ENCODE results near the gene DPH3.
"Not testable (repeated sequence)": the region's sequence is repeated elsewhere in the genome, so short reads cannot be mapped to it uniquely, and the experiment has no call there.

The DPH3 gene

DNA sequence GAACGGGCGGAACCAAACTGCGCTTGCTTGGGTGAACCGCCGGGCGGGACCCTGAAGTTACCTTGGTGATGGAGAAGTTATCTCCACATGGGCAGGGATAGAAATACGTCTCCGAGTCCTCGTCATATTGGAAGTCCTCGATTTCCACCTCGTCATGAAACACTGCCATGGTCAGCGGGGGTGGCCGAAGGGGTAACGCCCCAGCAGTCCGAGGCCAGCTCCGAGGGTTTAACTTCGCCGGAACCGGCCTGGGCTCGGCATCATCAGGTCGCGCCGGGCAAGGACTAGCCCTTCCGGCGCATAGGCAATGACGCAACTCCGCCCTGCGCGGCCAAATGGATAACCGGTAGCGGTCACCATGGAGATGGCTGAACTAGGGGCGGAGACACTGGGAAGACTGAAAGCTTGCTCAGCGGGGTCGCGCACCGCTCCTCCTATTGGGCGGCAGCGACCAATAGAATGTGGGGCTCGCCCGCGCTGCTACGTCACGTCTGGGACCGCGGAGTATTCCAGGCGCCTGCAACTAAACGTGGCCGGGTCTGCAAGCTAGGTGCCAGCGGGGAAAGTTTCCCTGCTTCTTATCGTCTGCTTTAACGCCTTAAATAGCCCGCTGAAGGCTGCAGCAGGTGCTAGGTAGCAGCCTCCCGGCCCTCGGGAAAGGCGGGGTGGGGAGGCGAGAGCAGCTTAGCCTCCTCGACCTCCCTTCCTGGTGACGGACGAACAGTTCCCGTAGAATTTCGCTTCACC, at the start of gene DPH3, which contains the start of gene OXNAD1:
TSS of gene DPH3 (minus strand) at position 236 of the 747 bp plus-strand sequence. CDS start at position 169, 67 bp downstream.
TSS of gene OXNAD1 (plus strand) at position 505 of the 747 bp plus-strand sequence. CDS start 5,741 bp downstream, outside the sequence.
- H3K4me1 Mint-ChIP-seq (ENCODE audit: low read depth) = peaks cover 20% of the 10 kb centered on the region
- H3K27me3 Mint-ChIP-seq = no peaks in the 10 kb centered on the region
- H3K4me3 Mint-ChIP-seq = peak within 1 kb of the TSS; percentile 93
- peaks cover 21% of the 10 kb centered on the region for H3K36me3 Mint-ChIP-seq (ENCODE audit: low read depth)
- intact Hi-C loops (cut with micrococcal nuclease) = no loop called here
- peak within 1 kb of the TSS; percentile 89 for H3K27ac Mint-ChIP-seq
- no peaks in the 10 kb centered on the region for H3K9me3 Mint-ChIP-seq

DNA sequence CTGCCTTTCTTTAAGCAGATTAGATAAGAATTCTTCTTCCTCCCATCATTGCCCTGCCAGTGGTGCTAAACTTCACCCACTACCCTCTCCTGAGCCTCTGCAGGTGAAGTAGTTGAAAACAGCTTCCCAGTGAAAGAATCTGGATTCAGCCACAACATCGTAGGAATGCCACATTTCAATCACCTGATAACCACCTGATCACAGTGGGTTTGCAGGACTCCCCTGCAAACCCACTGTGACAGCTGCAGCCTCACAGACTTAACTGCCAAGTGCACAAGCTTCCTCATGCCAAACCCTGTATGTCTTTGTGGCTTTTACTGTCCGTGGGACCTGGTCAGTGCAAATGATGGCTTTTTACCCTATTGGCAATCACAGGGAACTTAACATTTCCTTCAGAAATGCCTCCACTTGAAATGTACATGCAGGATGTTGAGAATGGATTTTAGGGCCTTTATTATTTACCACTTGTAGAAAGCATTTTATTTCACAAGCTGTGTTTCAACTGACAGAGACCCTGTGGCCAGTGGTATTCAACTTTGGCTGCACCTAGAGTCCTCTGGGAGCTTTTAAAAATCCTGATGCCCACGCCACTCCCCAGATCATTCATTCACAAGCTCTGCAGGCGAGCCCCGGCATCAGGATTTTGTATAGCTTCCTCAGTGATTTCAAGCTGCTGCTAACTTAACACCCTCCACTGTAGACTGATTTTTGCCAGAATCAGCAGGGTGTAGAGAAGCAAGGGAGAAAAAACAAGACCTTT, 49.3 kb upstream of the DPH3 start:
- H3K27me3 Mint-ChIP-seq = no peaks in the 10 kb centered on the region
- no peak overlapping the region for H3K27ac Mint-ChIP-seq
- intact Hi-C loops (cut with micrococcal nuclease) = loop anchor here (10.0 kb wide), 1 partner anchor 61 kb away; no protein-coding TSS in a partner anchor
- peaks cover 37% of the 10 kb centered on the region for H3K4me1 Mint-ChIP-seq (ENCODE audit: low read depth)
- H3K36me3 Mint-ChIP-seq (ENCODE audit: low read depth) = peaks cover 70% of the 10 kb centered on the region
- H3K9me3 Mint-ChIP-seq = no peaks in the 10 kb centered on the region
- H3K4me3 Mint-ChIP-seq = no peak overlapping the region

DNA sequence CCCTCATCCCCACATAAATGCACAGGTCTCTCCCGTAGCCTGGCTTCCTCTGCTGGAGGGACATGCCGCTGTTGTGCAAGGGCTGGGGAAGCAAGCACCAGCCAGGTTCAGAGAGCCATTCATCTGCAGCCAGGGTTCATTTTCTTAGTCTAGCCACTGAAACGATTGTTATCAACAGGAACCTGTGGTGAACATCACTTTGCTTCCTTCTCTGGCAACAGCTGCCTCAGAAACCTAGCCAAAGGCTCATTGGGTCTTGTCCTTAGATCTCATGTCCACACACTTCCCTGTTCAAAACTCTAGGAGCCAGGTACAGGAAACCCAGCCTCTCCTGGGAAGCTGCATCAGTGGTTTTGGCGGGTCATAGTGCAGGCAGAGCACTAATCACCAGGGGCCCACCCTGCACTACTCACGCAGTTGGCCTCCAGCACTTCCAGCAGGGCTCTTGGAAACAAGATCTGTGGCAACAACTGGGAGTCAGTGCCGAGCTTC, 47.3 kb upstream of the DPH3 start:
- H3K27me3 Mint-ChIP-seq = no peaks in the 10 kb centered on the region
- H3K27ac Mint-ChIP-seq = no peak overlapping the region
- H3K36me3 Mint-ChIP-seq (ENCODE audit: low read depth) = peaks cover 67% of the 10 kb centered on the region
- no peak overlapping the region for H3K4me3 Mint-ChIP-seq
- no peaks in the 10 kb centered on the region for H3K9me3 Mint-ChIP-seq
- intact Hi-C loops (cut with micrococcal nuclease) = loop anchor here (10.0 kb wide), 1 partner anchor 63 kb away; no protein-coding TSS in a partner anchor
- peaks cover 28% of the 10 kb centered on the region for H3K4me1 Mint-ChIP-seq (ENCODE audit: low read depth)

DNA sequence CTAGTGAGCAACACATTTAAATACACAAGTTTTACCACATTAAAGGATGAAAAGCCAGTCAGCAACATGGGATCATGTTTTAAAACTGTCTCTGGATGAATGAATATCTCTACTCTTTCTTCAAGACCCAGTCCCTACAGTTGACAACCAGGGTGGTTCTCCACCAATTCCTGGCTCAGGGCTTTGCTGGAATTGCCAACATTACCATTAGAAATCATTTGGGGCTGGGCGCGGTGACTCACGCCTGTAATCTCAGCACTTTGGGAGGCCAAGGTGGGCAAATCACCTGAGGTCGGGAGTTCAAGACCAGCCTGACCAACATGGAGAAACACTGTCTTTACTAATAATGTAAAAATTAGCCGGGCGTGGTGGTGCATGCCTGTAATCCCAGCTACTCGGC, 45.7 kb upstream of the DPH3 start:
- not testable (repeated sequence) for H3K9me3 Mint-ChIP-seq, H3K27ac Mint-ChIP-seq, H3K27me3 Mint-ChIP-seq, H3K4me3 Mint-ChIP-seq
- peaks cover 63% of the 10 kb centered on the region for H3K36me3 Mint-ChIP-seq (ENCODE audit: low read depth)
- peaks cover 23% of the 10 kb centered on the region for H3K4me1 Mint-ChIP-seq (ENCODE audit: low read depth)
- intact Hi-C loops (cut with micrococcal nuclease) = loop anchor here (10.0 kb wide), 1 partner anchor 64 kb away; no protein-coding TSS in a partner anchor

DNA sequence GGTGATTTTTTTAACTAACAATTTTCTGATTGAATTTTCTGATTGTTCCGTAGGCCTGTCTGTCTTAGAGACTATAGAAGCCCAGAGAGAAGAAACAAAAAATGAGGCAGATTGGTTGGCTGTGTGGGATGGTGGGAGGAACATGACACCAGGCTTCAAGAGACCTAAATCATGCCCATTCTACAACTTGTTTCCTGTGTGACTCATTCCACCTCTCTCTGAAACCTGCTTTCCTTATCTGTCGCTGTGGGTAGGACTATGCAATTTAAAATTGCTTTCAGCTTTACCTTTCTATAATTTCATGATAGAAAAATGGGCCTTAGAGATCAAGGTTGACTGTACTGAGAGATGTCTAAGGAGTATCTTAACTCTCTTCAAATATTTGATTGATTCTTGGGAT, 44.8 kb upstream of the DPH3 start:
- peaks cover 63% of the 10 kb centered on the region for H3K36me3 Mint-ChIP-seq (ENCODE audit: low read depth)
- H3K27me3 Mint-ChIP-seq = no peaks in the 10 kb centered on the region
- no peak overlapping the region for H3K4me3 Mint-ChIP-seq
- H3K4me1 Mint-ChIP-seq (ENCODE audit: low read depth) = peaks cover 23% of the 10 kb centered on the region
- intact Hi-C loops (cut with micrococcal nuclease) = no loop called here
- no peaks in the 10 kb centered on the region for H3K9me3 Mint-ChIP-seq
- no peak overlapping the region for H3K27ac Mint-ChIP-seq

DNA sequence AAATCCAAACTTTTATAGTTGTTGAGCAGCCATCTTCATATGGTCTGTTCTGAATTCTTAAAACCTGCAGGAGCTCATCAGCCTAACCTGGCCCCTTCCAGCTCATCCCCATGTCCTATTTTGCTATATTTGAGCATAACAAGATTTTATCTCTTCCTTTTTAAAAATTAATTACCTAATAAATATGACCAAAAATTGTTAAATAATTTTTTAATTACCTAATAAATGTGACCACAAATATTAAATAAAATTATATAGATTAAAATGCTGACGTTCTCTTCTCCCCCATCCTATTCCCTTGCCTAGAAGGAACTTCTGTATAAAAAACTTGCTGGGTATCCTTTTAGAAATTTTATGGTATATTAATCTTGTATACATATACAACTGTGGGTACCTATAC, 44.0 kb upstream of the DPH3 start:
- intact Hi-C loops (cut with micrococcal nuclease) = no loop called here
- H3K9me3 Mint-ChIP-seq = no peaks in the 10 kb centered on the region

DNA sequence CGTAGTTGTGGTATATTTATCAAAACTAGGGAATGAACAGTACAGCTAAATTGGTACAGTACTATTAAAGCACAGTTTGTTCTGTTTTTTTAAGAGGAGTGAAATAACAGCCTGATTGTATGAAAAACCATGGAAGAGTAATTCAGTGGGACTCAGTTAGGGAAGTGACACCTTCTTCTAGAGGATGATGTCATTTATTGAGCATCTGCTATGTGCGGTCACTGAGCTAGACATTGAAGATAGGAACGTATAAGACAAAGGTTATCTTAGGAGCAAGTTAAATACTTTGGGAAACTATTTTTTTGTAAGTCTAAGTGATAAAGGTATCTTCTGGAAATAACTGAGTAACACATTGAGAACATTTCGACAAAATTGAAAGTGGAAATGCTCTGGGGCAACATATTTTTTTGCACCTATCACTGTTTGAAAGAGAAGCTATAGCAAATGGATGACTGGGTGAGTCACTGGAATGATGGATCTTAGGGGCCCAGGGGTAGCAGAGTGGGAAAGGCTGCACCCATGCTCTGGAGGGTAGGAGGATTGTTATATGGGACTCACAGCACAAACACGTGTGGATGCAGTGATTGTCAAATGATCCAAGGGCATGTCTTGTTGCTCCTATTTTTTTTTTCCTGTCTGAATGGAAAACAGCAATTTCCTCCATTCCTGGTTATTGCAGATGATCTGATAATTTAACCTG, 43.2 kb upstream of the DPH3 start:
- Mint-ChIP-seq H3K36me3 (ENCODE audit: low read depth) (peaks cover 62% of the 10 kb centered on the region), H3K9me3 (no peaks in the 10 kb centered on the region), H3K27me3 (no peaks in the 10 kb centered on the region), H3K4me1 (ENCODE audit: low read depth) (peaks cover 28% of the 10 kb centered on the region), H3K4me3 (no peak overlapping the region), H3K27ac (no peak overlapping the region)
- intact Hi-C loops (cut with micrococcal nuclease) = no loop called here

More for the DNA sequence above, 44.0 kb upstream of the DPH3 start:
- no peak overlapping the region for H3K4me3 Mint-ChIP-seq
- H3K27ac Mint-ChIP-seq = no peak overlapping the region
- H3K36me3 Mint-ChIP-seq (ENCODE audit: low read depth) = peaks cover 63% of the 10 kb centered on the region
- H3K4me1 Mint-ChIP-seq (ENCODE audit: low read depth) = peaks cover 23% of the 10 kb centered on the region
- no peaks in the 10 kb centered on the region for H3K27me3 Mint-ChIP-seq

DNA sequence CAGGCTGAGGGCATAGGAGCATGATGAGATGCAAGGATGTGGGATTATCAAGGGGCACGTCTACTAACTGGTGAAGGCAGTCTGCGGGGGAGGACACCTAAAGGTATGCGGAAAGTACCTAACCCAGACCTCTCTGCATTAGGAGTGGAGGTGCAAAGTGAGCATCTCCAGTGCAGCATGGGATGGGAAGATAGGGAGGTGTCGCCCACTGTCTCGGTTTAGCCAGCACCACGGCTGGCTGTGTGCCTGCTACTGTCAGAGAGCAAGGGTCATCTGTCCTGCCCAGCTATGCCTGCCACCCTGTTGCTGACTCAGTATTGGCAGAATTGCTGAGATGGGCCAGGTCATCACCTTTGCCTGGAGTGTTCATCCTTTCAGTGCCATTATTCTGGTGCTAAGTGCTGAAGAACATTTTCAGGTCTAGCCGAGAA, 40.4 kb upstream of the DPH3 start:
- intact Hi-C loops (cut with micrococcal nuclease) = no loop called here
- peaks cover 24% of the 10 kb centered on the region for H3K4me1 Mint-ChIP-seq (ENCODE audit: low read depth)

DNA sequence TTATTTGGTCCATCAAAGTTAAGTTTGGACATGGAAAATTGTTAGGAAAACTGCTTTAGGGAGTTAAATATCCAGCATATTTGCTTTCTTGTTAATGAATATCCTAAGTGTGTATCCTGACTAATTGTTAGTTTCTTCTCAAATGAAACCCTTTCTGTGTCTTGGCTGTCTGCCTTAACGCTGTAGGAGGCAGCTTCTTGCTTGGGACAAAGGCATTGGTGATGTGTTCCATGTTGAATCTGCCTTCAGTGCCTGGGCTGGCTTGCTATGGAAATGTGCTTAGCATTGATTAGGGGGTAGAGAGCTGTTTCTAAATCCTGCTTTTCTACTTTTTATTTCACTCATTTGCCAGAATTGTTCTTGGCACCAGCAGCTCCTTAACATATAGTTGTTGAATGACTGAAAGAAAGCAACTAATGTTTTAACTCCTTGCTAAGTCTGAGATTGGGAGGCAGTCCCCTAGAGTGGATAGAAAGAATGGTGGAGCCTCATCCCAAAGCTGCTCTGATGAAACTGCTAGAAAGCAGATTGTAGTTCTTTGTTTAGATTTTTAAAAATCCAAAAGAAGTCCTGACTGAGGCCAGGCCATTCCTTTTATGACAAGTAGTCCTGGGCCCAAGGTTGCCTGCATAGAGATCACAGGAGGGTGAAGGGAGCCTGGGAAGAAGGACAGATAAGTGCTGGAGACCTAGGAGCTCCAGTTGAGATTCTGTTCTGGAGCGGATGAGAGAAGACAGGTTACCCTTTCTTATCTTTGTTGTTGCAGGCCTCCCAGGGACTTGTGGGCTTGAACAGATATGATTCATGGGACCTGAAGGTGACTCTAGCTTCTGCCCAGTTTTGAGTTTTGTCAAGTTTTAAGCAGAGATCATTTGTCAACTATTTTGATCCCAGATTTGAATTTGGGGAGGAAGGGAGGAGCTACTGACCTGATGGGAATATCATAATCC, 39.6 kb upstream of the DPH3 start:
- H3K4me1 Mint-ChIP-seq (ENCODE audit: low read depth) = peaks cover 18% of the 10 kb centered on the region
- intact Hi-C loops (cut with micrococcal nuclease) = no loop called here
- H3K9me3 Mint-ChIP-seq = no peaks in the 10 kb centered on the region
- peaks cover 69% of the 10 kb centered on the region for H3K36me3 Mint-ChIP-seq (ENCODE audit: low read depth)
- H3K4me3 Mint-ChIP-seq = no peak overlapping the region
- H3K27me3 Mint-ChIP-seq = no peaks in the 10 kb centered on the region
- H3K27ac Mint-ChIP-seq = no peak overlapping the region

More for the DNA sequence above, 40.4 kb upstream of the DPH3 start:
- no peak overlapping the region for H3K27ac Mint-ChIP-seq
- H3K4me3 Mint-ChIP-seq = no peak overlapping the region
- peaks cover 66% of the 10 kb centered on the region for H3K36me3 Mint-ChIP-seq (ENCODE audit: low read depth)
- H3K27me3 Mint-ChIP-seq = no peaks in the 10 kb centered on the region
- no peaks in the 10 kb centered on the region for H3K9me3 Mint-ChIP-seq

DNA sequence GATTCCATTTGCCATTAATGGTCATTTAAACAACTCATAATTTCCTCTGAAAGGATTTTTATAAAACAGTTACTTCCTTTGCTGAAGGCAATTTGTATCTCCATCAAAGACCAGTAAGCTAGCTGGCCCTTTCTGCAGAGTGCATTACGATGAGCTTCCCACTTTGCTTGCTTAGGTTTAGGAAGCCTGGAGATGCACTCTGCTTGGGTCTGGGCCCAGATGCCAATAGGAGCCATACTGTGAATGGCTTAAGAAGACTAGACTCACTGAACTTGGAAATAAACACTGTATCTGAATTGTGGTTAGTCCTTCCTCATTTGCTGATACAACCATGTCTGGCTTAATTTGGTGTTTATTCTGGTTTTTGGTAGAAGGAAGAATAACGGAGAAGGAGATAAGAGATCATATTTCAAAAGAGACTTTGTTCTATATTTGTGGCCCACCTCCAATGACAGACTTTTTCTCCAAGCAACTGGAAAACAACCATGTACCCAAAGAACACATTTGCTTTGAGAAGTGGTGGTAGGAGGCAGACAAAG, 38.4 kb upstream of the DPH3 start:
- peaks cover 79% of the 10 kb centered on the region for H3K36me3 Mint-ChIP-seq (ENCODE audit: low read depth)
- H3K27me3 Mint-ChIP-seq = no peaks in the 10 kb centered on the region
- H3K9me3 Mint-ChIP-seq = no peaks in the 10 kb centered on the region
- peaks cover 18% of the 10 kb centered on the region for H3K4me1 Mint-ChIP-seq (ENCODE audit: low read depth)
- intact Hi-C loops (cut with micrococcal nuclease) = no loop called here
- H3K27ac Mint-ChIP-seq = no peak overlapping the region
- no peak overlapping the region for H3K4me3 Mint-ChIP-seq

DNA sequence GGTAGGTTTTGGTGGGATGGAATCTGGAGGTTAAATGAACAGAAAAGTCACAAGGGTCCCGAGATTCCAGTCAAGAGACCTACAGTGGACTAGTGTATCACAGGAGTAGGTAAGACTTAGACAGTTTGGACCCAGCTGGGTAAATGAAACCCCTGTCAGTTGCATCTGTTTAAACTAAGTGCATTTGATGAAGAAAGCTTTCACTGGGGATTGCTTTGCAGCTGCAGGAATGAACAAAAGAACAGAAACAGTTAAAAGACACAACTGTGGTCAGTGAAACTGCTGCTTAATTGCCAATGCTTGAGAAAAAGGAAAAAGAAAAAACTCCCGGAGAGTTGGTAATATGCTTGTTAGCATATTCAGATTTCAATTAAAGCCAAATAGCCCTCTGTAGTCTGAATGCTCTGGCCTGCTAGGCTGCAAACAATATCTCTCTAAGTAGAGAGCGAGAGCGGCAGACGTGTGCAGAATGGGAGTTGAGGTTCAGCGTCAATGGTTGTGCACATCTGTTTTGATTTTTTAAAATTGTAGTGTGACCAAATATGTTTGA, 37.4 kb upstream of the DPH3 start:
- H3K27ac Mint-ChIP-seq = no peak overlapping the region
- H3K36me3 Mint-ChIP-seq (ENCODE audit: low read depth) = peaks cover 73% of the 10 kb centered on the region
- H3K27me3 Mint-ChIP-seq = no peaks in the 10 kb centered on the region
- H3K9me3 Mint-ChIP-seq = no peaks in the 10 kb centered on the region
- no peak overlapping the region for H3K4me3 Mint-ChIP-seq
- intact Hi-C loops (cut with micrococcal nuclease) = no loop called here
- H3K4me1 Mint-ChIP-seq (ENCODE audit: low read depth) = peaks cover 13% of the 10 kb centered on the region

DNA sequence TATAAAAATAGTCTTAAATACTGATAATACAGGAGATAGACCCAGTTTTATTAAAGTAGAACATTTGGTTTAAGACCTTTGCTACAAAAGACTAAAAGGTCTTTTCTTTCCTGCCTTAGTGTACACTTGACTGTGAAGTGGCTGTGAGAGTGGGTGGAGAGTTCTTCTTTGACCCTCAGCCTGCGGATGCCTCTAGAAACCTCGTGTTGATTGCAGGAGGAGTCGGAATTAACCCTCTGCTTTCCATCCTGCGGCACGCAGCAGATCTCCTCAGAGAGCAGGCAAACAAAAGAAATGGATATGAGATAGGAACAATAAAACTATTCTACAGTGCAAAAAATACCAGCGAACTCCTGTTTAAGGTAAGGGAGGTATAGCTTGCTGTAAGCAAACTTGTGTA, 36.8 kb upstream of the DPH3 start:
- Mint-ChIP-seq H3K27ac (no peak overlapping the region), H3K36me3 (ENCODE audit: low read depth) (peaks cover 73% of the 10 kb centered on the region), H3K27me3 (no peaks in the 10 kb centered on the region)

More for the DNA sequence above, 36.8 kb upstream of the DPH3 start:
- Mint-ChIP-seq H3K4me3 (no peak overlapping the region), H3K4me1 (ENCODE audit: low read depth) (peaks cover 13% of the 10 kb centered on the region), H3K9me3 (no peaks in the 10 kb centered on the region)
- intact Hi-C loops (cut with micrococcal nuclease) = no loop called here
